Right atrium auricular region (tissue), 2 donors: ENCODE data around the gene OR2W1. TPM values are rescaled to one million over a fixed set of nuclear protein-coding genes. Genes with fewer than 3 reads are reported as not detected.

Experiments
- DNase-seq: peaks from one replicate; pipeline ENCODE4 v3.0.0-alpha.2; 2019; ENCODE audit warnings: low spot score
- H3K27ac ChIP-seq, 2 donors: fragments of 200-600 bp; sonication (generic); 1 replicate in 1 of 2; 2 replicates in 1 of 2; pipeline ENCODE4 v1.5.1; 2016 to 2019
- H3K27me3 ChIP-seq, 2 donors: fragments of 200-600 bp; sonication (generic); one replicate each; pipeline versions ENCODE4 v1.5.1 to v1.6.0; 2017 to 2019
- H3K36me3 ChIP-seq: fragments of 200-600 bp; sonication (generic); one replicate; pipeline ENCODE4 v1.5.1; 2016
- H3K4me1 ChIP-seq, 2 donors: fragments of 200-600 bp; sonication (generic); one replicate each; pipeline versions ENCODE4 v1.5.1 to v1.6.0; 2017 to 2019
- H3K4me3 ChIP-seq, 2 donors: fragments of 200-600 bp; sonication (generic); 1 replicate in 1 of 2; 2 replicates in 1 of 2; pipeline ENCODE4 v1.5.1; 2017 to 2019; ENCODE audit warnings: mild to moderate bottlenecking in 1 of 2, moderate library complexity in 1 of 2
- H3K9me3 ChIP-seq, 2 donors: fragments of 200-600 bp; sonication (generic); one replicate each; pipeline ENCODE4 v1.5.1; 2019
- CTCF ChIP-seq, 2 donors: fragments of 200-600 bp; sonication (generic); IDR thresholded peaks; one replicate each; pipeline ENCODE4 v1.5.1; 2019; ENCODE audit warnings: antibody characterized with exemption in 2 of 2
- total RNA-seq, 2 donors: library from RNA; depleted of rRNA; stranded (reverse); fragments of >200 nt; gene quantifications; one replicate each; pipeline ENCODE4 v1.1.0, GENCODE V29; 2016

The OR2W1 gene
- total RNA-seq: not detected

GRCh38 chr6:29045075-29045474 is at the start of gene OR2W1:
Gene OR2W1 (minus strand): TSS chr6:29045175. CDS start chr6:29045175, 0 bp downstream.
- H3K9me3 ChIP-seq: no peaks in the 10 kb centered on the region
- TF ChIP-seq CTCF (IDR thresholded peaks at IDR 0.05): no peak
- no peak for DNase-seq
- H3K36me3 ChIP-seq: no peaks in the 10 kb centered on the region
- H3K27me3 ChIP-seq: no peaks in the 10 kb centered on the region
- no peak within 1 kb of the TSS for H3K4me3 ChIP-seq
- H3K4me1 ChIP-seq: no peaks in the 10 kb centered on the region
- no peak within 1 kb of the TSS for H3K27ac ChIP-seq

- H3K27ac ChIP-seq: no peak overlapping the region
- no peaks in the 10 kb centered on the region for H3K27me3 ChIP-seq
- DNase-seq: no peak
- H3K9me3 ChIP-seq: no peaks in the 10 kb centered on the region
- H3K4me1 ChIP-seq: no peaks in the 10 kb centered on the region
- H3K4me3 ChIP-seq: no peak overlapping the region
- TF ChIP-seq CTCF (IDR thresholded peaks at IDR 0.05): no peak
- no peaks in the 10 kb centered on the region for H3K36me3 ChIP-seq
Measured at GRCh38 chr6:29092957-29093356, 48.0 kb upstream of the OR2W1 start.

- Histone ChIP-seq H3K9me3 (no peaks in the 10 kb centered on the region), H3K4me3 (no peak within 1 kb of the TSS), H3K4me1 (no peaks in the 10 kb centered on the region), H3K27ac (no peak within 1 kb of the TSS), H3K36me3 (no peaks in the 10 kb centered on the region), H3K27me3 (no peaks in the 10 kb centered on the region)
- no peak for DNase-seq
- no peak for TF ChIP-seq CTCF (IDR thresholded peaks at IDR 0.05)
Measured at GRCh38 chr6:29087213-29087612, 42.2 kb upstream of the OR2W1 start, which contains the start of gene OR2B3. Gene OR2B3 (minus strand): TSS chr6:29087313. CDS start chr6:29087248, 65 bp downstream.

GRCh38 chr6:29082457-29082856 is 37.5 kb upstream of the OR2W1 start:
- Histone ChIP-seq H3K4me3 (no peak overlapping the region), H3K36me3 (no peaks in the 10 kb centered on the region), H3K4me1 (no peaks in the 10 kb centered on the region), H3K27ac (no peak overlapping the region), H3K27me3 (no peaks in the 10 kb centered on the region), H3K9me3 (no peaks in the 10 kb centered on the region)
- DNase-seq: no peak
- TF ChIP-seq CTCF (IDR thresholded peaks at IDR 0.05): no peak

GRCh38 chr6:29081312-29081711 is 36.3 kb upstream of the OR2W1 start:
- Histone ChIP-seq H3K4me1 (no peaks in the 10 kb centered on the region), H3K27ac (no peak overlapping the region), H3K9me3 (no peaks in the 10 kb centered on the region), H3K36me3 (no peaks in the 10 kb centered on the region), H3K4me3 (no peak overlapping the region), H3K27me3 (no peaks in the 10 kb centered on the region)
- no peak for DNase-seq
- TF ChIP-seq CTCF (IDR thresholded peaks at IDR 0.05): no peak

- no peaks in the 10 kb centered on the region for H3K27me3 ChIP-seq
- DNase-seq: no peak
Measured at GRCh38 chr6:29079203-29079602, 34.2 kb upstream of the OR2W1 start.

More at GRCh38 chr6:29079203-29079602, 34.2 kb upstream of the OR2W1 start:
- TF ChIP-seq CTCF (IDR thresholded peaks at IDR 0.05): no peak
- no peaks in the 10 kb centered on the region for H3K9me3 ChIP-seq
- H3K4me3 ChIP-seq: no peak overlapping the region
- no peak overlapping the region for H3K27ac ChIP-seq
- no peaks in the 10 kb centered on the region for H3K4me1 ChIP-seq
- H3K36me3 ChIP-seq: no peaks in the 10 kb centered on the region
